HG02840 (cell line): ENCODE measurements around the gene SH2D2A.

ENCODE experiments used
- ATAC-seq: cut with Tn5 transposase; IDR thresholded peaks from one replicate; pipeline ENCODE4 v1.9.1; 2021; ENCODE audit warnings: mild to moderate bottlenecking, moderate library complexity, moderate number of reproducible peaks; ENCODE audit not compliant: unreplicated experiment, low FRiP score

Gene SH2D2A

GRCh38 chr1:156848461-156849150, 32.0 kb upstream of the SH2D2A start:
- no peak for ATAC-seq

GRCh38 chr1:156847591-156848460, 31.2 kb upstream of the SH2D2A start:
- no peak for ATAC-seq

- no peak for ATAC-seq
These were observed 30.0 kb upstream of the SH2D2A start for GRCh38 chr1:156846643-156847042.

GRCh38 chr1:156845953-156846545, 29.4 kb upstream of the SH2D2A start:
- ATAC-seq, result no peak

GRCh38 chr1:156845055-156845952, 28.7 kb upstream of the SH2D2A start:
- no peak for ATAC-seq

GRCh38 chr1:156844638-156845037, 28.0 kb upstream of the SH2D2A start:
- no peak for ATAC-seq

- no peak for ATAC-seq
These were observed 27.5 kb upstream of the SH2D2A start for GRCh38 chr1:156844102-156844501.

GRCh38 chr1:156842618-156843300, 26.1 kb upstream of the SH2D2A start:
- no peak for ATAC-seq

GRCh38 chr1:156841295-156841855, 24.7 kb upstream of the SH2D2A start:
- ATAC-seq, result no peak

GRCh38 chr1:156840898-156841279, 24.2 kb upstream of the SH2D2A start:
- ATAC-seq, result no peak

- no peak for ATAC-seq
These were observed 23.7 kb upstream of the SH2D2A start for GRCh38 chr1:156840186-156840897.

- ATAC-seq, result no peak
These were observed 22.9 kb upstream of the SH2D2A start for GRCh38 chr1:156839426-156840109.

GRCh38 chr1:156838972-156839371, 22.3 kb upstream of the SH2D2A start:
- ATAC-seq, result no peak

- ATAC-seq, result no peak
These were observed 20.2 kb upstream of the SH2D2A start for GRCh38 chr1:156836892-156837291.

- ATAC-seq, result no peak
These were observed 19.5 kb upstream of the SH2D2A start for GRCh38 chr1:156836041-156836654.

GRCh38 chr1:156834322-156834721, 17.7 kb upstream of the SH2D2A start:
- no peak for ATAC-seq

- ATAC-seq, result no peak
These were observed 17.0 kb upstream of the SH2D2A start for GRCh38 chr1:156833603-156834002.

GRCh38 chr1:156832434-156832833, 15.8 kb upstream of the SH2D2A start:
- ATAC-seq, result no peak
